Loucy (cell line): Measurements from ENCODE around the gene DISP3.

Experiments used
- CTCF ChIP-seq: fragments of 200-600 bp; sonication (generic); conservative IDR thresholded peaks from 2 replicates; pipeline ENCODE4 v1.5.1; 2014; ENCODE audit warnings: mild to moderate bottlenecking, antibody characterized with exemption, low read length
- EZH2phosphoT487 ChIP-seq: fragments of 200-600 bp; IDR thresholded peaks from 2 replicates; pipeline ENCODE4 v1.6.1; 2018; ENCODE audit warnings: antibody characterized with exemption, mild to moderate bottlenecking, moderate library complexity, borderline replicate concordance

GRCh38 chr1:11465307-11465706 is 13.6 kb upstream of the DISP3 start:
- TF ChIP-seq CTCF (no peak), EZH2phosphoT487 (no peak)
